ENCODE measurements around the gene SLC45A3. TPM values are rescaled to one million over a fixed set of nuclear protein-coding genes. Genes with fewer than 3 reads are reported as not detected.

Gene SLC45A3
- total and polyA plus RNA-seq, 4 donors, result 5.3 to 9.9 (median 5.7) TPM

DNA sequence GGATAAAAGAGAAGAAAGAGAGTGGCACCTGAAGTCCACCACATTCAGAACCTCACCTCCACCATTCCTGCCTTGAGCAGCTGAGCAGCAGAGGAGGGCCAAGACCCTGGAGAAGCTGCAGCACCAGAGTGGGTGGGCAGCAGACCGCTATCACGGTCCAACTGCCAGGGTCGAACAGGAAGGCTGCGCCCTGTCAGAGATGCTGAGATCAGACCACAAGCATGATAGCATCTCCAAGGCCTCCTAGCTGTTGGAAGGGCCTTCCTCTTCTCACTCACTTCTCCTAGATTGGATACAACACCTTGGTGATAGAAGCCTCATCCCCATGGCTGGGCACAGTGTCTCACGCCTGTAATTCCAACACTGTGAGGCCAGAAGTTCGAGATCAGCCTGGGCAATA lies 12.1 kb upstream of the SLC45A3 start (continued):
- TF ChIP-seq, protein P1, sequence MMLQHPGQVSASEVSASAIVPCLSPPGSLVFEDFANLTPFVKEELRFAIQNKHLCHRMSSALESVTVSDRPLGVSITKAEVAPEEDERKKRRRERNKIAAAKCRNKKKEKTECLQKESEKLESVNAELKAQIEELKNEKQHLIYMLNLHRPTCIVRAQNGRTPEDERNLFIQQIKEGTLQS (IDR thresholded peaks at IDR 0.05), result no peak

DNA sequence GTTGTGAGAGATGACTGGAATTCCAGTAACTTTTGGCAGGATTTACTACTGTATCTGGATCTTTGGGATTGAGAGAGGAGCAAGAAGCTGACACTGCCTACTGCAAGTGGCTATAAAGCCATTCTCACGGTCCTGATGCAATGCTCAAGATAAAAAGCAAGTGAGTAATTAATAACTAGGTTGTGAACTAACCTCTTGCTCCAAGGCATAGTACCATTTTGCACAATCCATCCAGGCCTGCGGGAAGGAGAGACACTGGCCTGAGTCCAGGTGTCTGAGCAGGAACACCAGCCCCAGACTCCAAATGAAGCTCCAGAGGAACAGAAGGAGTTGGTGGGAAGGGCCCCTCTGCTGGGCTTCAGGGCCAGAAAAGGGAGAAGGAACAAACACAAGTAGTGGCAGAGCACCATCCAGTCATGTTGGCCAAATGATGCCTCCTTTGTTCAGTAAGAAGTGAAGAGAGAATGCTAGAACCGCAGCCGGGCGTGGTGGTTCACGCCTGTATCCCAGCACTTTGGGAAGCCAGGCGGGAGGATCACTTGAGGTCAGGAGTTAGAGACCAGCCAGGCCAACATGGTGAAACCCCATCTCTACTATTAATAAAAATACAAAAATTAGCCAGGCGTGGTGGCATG lies 9.9 kb upstream of the SLC45A3 start:
- 77% methylated on average over 8 of the region's 8 CpGs for WGBS
- H3K9ac ChIP-seq (ENCODE audit: low read depth in 1 of 2, low read length in 2 of 2), result no peak overlapping the region
- no peaks in the 10 kb centered on the region for H3K9me3 ChIP-seq (ENCODE audit: control insufficient read depth in 4 of 4, low read length in 3 of 4)
- DNase-seq (ENCODE audit: low spot score), result no peak
- no peak overlapping the region for H3K27ac ChIP-seq (ENCODE audit: low read depth in 1 of 2, low read length in 2 of 2)
- TF ChIP-seq GABPA (IDR thresholded peaks at IDR 0.05 in 1 of 2, conservative IDR thresholded peaks at IDR 0.05 in 1 of 2) (no peak), RXRA (IDR thresholded peaks at IDR 0.05) (peak in 1 of 2 donors; percentile 58), FOXA2 (IDR thresholded peaks at IDR 0.05) (no peak), SP1 (IDR thresholded peaks at IDR 0.05) (peak; percentile 32), JUND (IDR thresholded peaks at IDR 0.05) (peak in 1 of 2 donors; percentile 48), YY1 (IDR thresholded peaks at IDR 0.05) (peak; percentile 33), HNF4A (conservative IDR thresholded peaks at IDR 0.05) (peak; percentile 88 to 89), HNF4G (IDR thresholded peaks at IDR 0.05) (peak; percentile 62)
- TF ChIP-seq, protein P2, sequence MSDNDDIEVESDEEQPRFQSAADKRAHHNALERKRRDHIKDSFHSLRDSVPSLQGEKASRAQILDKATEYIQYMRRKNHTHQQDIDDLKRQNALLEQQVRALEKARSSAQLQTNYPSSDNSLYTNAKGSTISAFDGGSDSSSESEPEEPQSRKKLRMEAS (IDR thresholded peaks at IDR 0.05), result peak; percentile 31
- no peak overlapping the region for H3K4me3 ChIP-seq (ENCODE audit: low read depth in 1 of 3, low read length in 3 of 3)
- no peaks in the 10 kb centered on the region for H3K27me3 ChIP-seq (ENCODE audit: control insufficient read depth in 4 of 4, insufficient read depth in 4 of 4, low read length in 3 of 4)
- H3K4me1 ChIP-seq (ENCODE audit: control insufficient read depth in 4 of 4, insufficient read depth in 4 of 4, low read length in 3 of 4), result peaks cover 2 to 9% (median 8%) of the 10 kb centered on the region in 4 donors
- no peaks in the 10 kb centered on the region for H3K36me3 ChIP-seq (ENCODE audit: control insufficient read depth in 4 of 4, insufficient read depth in 3 of 4, low read depth in 1 of 4, low read length in 3 of 4)

DNA sequence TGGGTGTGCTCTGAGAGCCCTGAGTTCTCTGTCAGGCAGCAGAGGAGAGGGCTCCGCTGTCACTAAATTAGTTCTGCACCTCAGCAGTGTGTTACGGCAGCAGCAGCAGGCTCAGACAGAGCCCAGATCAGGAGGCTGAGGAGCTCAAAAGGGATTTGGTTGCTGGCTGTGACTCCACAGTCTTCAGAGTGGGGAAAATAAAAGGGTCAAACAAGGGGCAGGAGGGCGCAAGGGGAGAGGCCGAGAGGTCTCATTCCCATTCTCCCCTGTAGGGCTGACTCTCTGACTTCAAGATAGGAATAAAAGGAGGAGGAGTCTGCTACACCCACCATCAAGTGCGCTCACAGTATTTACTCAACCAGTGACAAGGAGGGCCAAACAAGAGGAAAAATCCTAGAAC lies 9.2 kb upstream of the SLC45A3 start:
- TF ChIP-seq, protein P1 (IDR thresholded peaks at IDR 0.05), result no peak
- TF ChIP-seq, protein P2 (IDR thresholded peaks at IDR 0.05), result no peak
- TF ChIP-seq JUND (IDR thresholded peaks at IDR 0.05) (no peak), HNF4G (IDR thresholded peaks at IDR 0.05) (no peak), RAD21 (IDR thresholded peaks at IDR 0.05) (no peak), HNF4A (conservative IDR thresholded peaks at IDR 0.05) (no peak)
- TF ChIP-seq, protein P3, sequence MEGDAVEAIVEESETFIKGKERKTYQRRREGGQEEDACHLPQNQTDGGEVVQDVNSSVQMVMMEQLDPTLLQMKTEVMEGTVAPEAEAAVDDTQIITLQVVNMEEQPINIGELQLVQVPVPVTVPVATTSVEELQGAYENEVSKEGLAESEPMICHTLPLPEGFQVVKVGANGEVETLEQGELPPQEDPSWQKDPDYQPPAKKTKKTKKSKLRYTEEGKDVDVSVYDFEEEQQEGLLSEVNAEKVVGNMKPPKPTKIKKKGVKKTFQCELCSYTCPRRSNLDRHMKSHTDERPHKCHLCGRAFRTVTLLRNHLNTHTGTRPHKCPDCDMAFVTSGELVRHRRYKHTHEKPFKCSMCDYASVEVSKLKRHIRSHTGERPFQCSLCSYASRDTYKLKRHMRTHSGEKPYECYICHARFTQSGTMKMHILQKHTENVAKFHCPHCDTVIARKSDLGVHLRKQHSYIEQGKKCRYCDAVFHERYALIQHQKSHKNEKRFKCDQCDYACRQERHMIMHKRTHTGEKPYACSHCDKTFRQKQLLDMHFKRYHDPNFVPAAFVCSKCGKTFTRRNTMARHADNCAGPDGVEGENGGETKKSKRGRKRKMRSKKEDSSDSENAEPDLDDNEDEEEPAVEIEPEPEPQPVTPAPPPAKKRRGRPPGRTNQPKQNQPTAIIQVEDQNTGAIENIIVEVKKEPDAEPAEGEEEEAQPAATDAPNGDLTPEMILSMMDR (IDR thresholded peaks at IDR 0.05; ENCODE audit: low read depth, low read length, missing input control), result no peak
- TF ChIP-seq, protein P4, sequence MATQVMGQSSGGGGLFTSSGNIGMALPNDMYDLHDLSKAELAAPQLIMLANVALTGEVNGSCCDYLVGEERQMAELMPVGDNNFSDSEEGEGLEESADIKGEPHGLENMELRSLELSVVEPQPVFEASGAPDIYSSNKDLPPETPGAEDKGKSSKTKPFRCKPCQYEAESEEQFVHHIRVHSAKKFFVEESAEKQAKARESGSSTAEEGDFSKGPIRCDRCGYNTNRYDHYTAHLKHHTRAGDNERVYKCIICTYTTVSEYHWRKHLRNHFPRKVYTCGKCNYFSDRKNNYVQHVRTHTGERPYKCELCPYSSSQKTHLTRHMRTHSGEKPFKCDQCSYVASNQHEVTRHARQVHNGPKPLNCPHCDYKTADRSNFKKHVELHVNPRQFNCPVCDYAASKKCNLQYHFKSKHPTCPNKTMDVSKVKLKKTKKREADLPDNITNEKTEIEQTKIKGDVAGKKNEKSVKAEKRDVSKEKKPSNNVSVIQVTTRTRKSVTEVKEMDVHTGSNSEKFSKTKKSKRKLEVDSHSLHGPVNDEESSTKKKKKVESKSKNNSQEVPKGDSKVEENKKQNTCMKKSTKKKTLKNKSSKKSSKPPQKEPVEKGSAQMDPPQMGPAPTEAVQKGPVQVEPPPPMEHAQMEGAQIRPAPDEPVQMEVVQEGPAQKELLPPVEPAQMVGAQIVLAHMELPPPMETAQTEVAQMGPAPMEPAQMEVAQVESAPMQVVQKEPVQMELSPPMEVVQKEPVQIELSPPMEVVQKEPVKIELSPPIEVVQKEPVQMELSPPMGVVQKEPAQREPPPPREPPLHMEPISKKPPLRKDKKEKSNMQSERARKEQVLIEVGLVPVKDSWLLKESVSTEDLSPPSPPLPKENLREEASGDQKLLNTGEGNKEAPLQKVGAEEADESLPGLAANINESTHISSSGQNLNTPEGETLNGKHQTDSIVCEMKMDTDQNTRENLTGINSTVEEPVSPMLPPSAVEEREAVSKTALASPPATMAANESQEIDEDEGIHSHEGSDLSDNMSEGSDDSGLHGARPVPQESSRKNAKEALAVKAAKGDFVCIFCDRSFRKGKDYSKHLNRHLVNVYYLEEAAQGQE (IDR thresholded peaks at IDR 0.05), result no peak
- Histone ChIP-seq H3K9me3 (ENCODE audit: control insufficient read depth in 4 of 4, low read length in 3 of 4) (no peaks in the 10 kb centered on the region), H3K27ac (ENCODE audit: low read depth in 1 of 2, low read length in 2 of 2) (no peak overlapping the region), H3K27me3 (ENCODE audit: control insufficient read depth in 4 of 4, insufficient read depth in 4 of 4, low read length in 3 of 4) (no peaks in the 10 kb centered on the region), H3K4me1 (ENCODE audit: control insufficient read depth in 4 of 4, insufficient read depth in 4 of 4, low read length in 3 of 4) (peaks cover 2 to 9% (median 8%) of the 10 kb centered on the region in 4 donors), H3K9ac (ENCODE audit: low read depth in 1 of 2, low read length in 2 of 2) (no peak overlapping the region), H3K36me3 (ENCODE audit: control insufficient read depth in 4 of 4, insufficient read depth in 3 of 4, low read depth in 1 of 4, low read length in 3 of 4) (no peaks in the 10 kb centered on the region), H3K4me3 (ENCODE audit: low read depth in 1 of 3, low read length in 3 of 3) (no peak overlapping the region)
- DNase-seq (ENCODE audit: low spot score), result no peak
- WGBS, result 95% methylated on average over 5 of the region's 5 CpGs

All from liver (tissue), 9 donors.